Stimulated activated CD4-positive, alpha-beta T cell treated with anti-CD3 and anti-CD28 coated beads, TNF-alpha, amount 100 ng/mL, for 48 hours (primary cell): ENCODE results near the gene OR51E2.
"Not testable (repeated sequence)": the region's sequence is repeated elsewhere in the genome, so short reads cannot be mapped to it uniquely, and the experiment has no call there.

Source experiments
- DNase-seq, 3 donors: peaks; one replicate each; pipeline ENCODE4 v3.0.0-alpha.2; 2020; ENCODE audit warnings: low read depth in 3 of 3

Gene OR51E2

GRCh38 chr11:4697585-4697984, at the start of gene OR51E2:
Gene OR51E2, minus strand, starts transcription at chr11:4697853. Its CDS starts 15,142 bp downstream, at chr11:4682711.
- DNase-seq: no peak

DNA sequence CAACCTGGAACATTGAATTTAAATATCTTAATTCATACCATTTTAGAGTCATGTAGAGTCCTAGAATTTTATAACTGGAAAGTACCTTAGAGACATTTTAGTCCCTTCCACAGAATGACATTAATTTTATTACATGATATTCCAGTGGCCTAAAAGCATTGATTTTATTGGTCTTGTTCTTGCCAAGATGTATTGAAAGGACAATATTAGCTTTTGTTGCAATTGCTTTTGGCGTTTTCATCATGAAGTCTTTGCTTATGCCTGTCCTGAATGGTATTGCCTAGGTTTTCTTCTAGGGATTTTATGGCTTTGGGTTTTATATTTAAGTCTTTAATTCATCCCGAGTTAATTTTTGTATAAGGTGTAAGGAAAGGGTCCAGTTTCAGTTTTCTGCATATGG, 43.1 kb upstream of the OR51E2 start:
- no peak for DNase-seq

DNA sequence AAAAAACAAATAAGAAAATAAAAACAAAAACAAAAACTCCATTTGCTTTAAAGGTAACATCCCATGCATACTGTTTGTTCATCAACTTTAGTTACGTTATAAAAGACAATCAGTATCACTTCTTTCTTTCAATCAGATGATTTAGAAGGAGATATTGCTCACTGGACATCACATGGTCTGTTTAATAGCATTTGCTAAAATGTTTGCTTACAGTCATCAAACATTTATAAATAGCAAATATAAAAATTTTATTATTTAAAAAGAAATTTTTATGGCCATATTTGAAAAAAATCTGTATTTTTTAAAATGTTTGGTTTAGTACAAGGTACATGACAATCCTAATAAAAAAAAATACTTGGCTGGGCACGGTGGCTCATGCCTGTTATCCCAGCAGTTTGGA, 29.5 kb upstream of the OR51E2 start:
- no peak for DNase-seq

GRCh38 chr11:4722616-4723534, 25.2 kb upstream of the OR51E2 start:
- DNase-seq: not testable (repeated sequence)

DNA sequence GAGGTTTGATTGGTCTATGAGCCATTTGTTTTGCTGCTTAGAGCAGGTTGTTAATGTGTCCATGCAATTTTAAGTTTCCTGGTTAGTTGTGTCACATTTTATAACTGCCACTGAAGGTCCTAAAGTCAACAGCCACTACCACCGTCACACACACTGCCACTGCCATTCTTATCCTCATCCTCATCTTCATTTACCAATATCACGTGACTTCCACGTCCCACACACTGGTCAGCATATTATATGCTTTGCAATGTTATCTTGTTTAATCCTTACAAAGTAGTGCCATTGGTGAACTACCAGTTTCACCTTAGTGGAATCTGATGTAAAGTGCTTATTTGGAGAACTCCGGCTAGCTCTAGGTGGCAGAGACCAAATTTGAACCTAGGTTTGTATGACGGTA, 16.6 kb upstream of the OR51E2 start:
- no peak for DNase-seq

DNA sequence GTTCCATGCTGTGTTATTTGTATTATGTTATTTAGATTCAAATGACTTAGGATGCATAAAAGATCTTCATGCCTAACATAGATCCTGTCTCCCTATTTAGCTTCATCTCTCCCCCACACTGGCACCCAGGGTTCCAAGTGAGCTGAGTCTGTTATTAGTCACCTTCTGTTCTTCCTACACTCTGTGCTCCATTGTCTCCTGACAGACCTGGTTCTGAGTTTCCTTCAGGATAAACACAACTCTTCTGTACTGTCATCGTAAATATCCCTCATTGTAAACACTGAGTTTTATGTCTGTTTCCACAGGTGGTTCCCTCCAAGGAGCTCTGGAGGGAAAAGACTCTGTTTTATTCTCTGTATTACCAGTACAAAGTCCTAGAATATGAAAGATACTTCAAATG, 15.6 kb upstream of the OR51E2 start:
- no peak for DNase-seq

GRCh38 chr11:4704790-4705334, 7.2 kb upstream of the OR51E2 start:
- no peak for DNase-seq

DNA sequence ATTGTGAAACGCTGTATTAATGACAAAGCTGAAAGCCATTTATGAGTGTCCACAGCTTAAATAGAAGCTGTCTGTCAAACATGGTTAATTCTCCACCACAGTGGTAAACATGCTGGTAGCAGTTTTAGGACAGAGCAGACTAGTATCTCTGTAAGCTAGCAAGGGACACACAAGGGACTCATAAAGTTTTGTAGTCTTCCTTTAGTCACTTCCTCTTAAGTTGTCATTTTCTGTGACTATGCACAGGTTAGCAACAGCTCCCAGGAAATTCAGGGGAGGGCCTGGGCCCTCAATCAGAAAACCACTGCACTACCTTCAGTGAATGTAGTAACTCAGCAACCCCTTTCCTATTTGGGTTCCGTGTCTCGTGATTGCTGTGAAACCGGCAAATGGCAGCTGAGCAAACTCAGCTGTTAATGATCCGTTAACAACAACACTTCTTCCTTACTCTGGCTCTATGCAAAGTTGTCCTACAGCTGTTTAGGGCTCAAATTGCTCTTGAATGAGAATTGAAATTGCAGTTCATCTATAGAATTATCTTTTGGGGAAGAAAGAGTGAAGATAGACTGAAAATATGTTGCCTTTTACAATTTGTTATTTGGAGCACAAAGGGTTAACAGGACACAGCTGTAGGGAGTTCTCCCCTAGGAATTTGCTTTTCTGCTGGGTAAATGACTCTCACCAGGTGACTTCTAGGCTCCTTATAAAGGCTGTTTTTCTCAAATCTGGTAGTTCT, 6.6 kb upstream of the OR51E2 start, which contains the start of gene MMP26:
MMP26 (plus strand) TSS at position 731 of the 736 bp plus-strand sequence.
- DNase-seq: no peak

DNA sequence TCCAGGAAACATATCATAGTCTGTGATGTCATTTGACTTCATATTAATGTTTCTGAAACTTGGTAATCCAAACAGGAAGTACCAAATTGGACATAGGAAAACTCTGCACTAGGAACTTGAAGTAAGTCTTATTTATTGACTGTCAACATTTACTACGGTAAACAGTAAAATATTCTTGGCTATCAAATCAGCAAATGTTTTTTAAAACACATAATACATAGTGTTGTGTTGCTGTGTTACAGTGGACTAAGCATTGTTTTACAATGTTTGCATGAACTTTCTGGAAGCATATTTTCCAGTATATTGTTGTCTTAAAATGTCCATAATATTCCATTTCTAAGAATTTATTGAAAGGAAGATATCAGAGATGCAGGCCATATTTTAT, 2.8 kb upstream of the OR51E2 start:
- no peak for DNase-seq

GRCh38 chr11:4699697-4700435, 2.2 kb upstream of the OR51E2 start:
- no peak for DNase-seq

DNA sequence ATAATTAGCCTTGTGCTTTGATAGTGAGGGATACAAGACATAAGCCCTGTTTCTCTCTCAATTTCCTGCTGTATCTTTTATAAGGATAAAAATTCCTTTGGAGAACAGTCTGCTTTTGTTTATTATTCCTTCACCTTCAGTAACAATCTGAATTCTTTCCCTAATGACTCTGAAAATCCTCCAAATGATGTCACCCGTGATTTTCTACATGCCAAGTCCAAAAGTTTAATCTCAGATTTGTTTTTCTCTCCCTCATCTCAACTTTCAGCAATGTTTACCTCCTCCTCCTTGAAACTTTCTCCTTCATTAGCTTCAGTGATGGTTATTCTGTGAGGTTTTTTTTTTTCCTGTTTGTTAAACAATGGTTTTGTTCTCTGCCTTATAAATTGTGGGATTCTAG, 2.2 kb downstream of the OR51E2 start:
- no peak for DNase-seq

DNA sequence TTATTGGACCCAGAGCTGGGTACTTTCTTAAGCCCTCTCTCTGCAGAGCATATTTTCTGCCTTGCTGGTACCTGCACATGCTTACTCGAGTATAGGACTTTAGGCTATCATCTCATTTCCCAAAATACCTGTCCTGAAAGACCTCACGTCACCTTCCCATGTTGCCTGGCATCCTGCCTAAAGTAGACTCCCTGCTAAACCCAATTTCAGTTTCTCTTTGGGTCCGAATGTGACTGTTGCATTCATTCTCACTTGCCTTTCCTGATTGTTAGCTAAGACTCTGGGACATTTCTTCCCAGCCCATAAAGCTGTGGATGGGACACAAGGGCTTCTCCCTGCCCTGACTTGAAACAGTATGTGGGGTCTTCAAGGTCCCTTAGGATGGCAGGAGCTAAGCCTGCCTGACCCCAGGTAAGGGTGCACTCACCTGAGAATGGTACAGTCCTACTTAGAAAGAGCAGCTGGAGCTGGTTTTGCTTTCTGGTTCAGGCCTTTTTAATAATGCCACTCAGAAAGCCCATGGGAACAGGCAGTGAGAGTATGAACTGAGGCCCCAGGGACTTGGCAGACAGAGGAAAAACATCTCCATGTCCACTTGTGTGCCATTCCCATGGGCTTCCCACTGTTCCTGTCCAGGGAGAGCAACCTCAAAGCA, 12.9 kb downstream of the OR51E2 start:
- no peak for DNase-seq

DNA sequence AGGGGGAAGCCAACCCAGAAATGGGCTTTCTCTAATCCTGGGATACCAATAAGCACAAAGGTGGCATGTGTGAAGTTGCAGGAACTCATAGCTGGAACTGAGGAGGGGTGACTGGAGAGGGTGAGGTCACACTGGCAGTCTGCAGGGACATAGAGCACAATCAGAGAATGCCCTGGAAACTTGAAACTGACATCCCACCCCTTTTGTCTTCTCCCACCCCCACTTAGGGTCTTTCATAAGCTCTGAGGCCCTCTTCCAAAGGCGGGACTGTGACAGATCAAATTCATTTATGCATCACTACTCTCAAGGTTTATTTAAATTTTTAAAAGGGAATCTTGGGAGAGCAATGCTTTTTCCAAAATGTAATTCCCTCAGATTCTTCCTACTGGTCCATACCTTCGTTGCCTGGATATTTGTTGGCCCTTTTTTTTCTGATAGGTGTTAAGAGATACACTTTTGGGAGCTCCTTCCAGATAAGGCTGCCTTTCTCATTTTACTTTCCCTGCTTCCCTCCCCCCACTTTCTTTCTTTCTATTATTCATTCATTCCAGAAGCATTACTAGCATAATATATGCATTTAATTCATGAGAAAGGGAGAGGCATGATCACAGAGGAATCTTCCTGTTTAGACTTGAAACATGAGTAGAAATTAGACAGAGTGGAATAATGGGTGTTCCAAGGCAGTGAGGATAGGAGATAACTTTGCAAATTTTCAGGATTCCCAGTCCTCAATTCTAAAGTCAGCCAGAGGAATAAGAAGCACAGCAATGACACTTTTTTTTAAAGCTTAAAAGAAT, 14.8 kb downstream of the OR51E2 start:
- no peak for DNase-seq

- no peak for DNase-seq
Observed at GRCh38 chr11:4680341-4680740, 17.3 kb downstream of the OR51E2 start.

- no peak for DNase-seq
Observed at GRCh38 chr11:4677948-4678347, 19.7 kb downstream of the OR51E2 start.

GRCh38 chr11:4673781-4674180, 23.9 kb downstream of the OR51E2 start:
- DNase-seq: no peak

DNA sequence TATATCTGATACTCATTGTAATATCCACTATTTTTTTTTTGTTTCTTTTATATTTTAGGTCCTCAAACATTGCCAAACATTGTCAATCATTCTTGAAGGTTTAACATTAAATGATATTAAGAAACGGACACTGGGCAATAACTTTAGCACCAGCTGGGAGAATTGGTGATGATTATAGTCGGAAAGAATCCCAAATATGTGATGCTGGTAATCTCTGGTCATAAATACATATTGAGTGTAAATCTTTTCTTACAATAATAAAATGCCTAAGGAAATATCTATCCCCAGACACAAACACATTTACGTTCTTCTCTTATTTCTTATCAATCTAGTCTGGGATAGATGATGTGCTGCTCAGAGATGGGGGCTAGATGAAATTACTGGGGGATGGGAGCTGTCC, 25.2 kb downstream of the OR51E2 start:
- DNase-seq: no peak

GRCh38 chr11:4671741-4672140, 25.9 kb downstream of the OR51E2 start:
- no peak for DNase-seq

DNA sequence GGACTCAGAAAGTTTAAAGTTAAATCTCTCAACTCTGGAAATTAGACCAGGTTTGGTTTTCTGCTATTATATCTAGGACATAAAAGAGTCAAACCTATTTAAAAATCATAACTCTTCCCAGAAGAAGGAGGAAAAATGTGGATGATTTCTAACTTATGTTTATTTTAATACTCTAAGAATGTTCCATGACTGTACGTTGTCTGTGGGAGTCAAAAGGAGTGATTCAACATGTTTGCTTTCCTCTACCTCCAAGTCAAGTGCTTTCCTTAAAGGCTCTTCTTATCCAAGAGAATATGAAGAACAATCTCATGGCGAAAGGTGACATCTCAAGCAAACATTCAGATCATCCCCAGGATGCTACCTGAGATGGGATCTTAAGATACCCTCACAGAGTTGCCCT, 32.2 kb downstream of the OR51E2 start:
- DNase-seq: no peak

DNA sequence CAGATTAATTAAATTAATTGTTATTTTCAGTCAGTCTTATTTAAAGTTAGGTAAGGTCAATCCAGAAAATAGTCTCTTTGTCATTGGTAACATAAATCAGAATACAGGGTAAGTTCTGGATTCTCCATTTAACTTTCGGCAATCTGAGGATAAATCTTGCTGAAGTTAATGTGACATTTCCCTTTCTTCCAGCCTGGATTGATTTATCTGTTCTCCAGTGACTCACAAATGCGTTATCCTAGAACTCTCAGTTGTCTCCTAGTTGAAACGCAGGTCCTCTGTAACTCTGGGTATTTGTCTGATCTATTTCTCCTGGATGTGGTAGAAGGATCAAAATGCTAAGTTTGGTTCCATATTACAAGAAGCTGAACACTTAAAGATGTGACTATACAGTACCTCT, 32.9 kb downstream of the OR51E2 start:
- no peak for DNase-seq

- no peak for DNase-seq
Observed at GRCh38 chr11:4664183-4664582, 33.5 kb downstream of the OR51E2 start.
